Fibroblast of peridontal ligament (primary cell): ENCODE results near the gene KAZN.
"Not testable (repeated sequence)": the region's sequence is repeated elsewhere in the genome, so short reads cannot be mapped to it uniquely, and the experiment has no call there.

Source experiments
- DNase-seq: peaks from one replicate; pipeline ENCODE4 v3.0.0-alpha.2; 2010; ENCODE audit errors: extremely low read depth

Gene KAZN

DNA sequence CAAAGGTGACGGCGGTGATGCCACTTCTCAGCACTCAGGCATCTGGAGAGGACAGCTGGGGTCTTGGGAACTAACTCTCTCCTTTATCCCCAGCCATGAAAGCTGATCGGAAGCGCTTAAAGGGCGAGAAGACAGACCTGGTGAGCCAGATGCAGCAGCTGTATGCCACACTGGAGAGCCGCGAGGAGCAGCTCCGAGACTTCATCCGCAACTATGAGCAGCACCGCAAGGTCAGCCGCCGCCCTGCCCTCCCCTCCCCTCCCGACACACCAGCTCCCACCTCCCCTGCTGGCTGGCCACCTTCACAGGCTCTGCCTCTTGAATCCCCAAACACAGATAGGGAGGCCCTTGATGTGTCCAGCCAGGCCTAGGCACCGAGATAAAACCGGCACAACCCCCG, 436.2 kb downstream of the KAZN start:
- DNase-seq: no peak

GRCh38 chr1:15035236-15035635, 436.8 kb downstream of the KAZN start:
- DNase-seq: no peak

DNA sequence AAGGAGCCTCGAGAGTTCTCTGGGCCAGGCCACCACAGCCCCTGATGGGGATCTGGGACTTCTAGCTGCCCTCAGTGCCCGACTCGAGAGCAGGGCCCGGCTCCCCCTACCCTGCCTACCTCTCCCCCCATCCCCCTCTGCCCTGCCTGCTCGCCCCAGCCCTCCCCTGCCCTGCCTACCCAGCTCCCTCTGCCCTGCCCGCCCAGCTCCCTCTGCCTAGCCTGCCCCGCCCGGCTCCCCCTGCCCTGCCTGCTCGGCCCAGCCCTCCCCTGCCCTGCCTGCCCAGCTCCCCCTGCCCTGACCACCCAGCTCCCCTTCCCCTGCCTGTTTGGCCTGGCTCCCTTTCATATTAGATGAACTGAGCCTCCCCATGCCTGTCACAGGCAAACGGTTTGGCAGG, 437.6 kb downstream of the KAZN start:
- no peak for DNase-seq

DNA sequence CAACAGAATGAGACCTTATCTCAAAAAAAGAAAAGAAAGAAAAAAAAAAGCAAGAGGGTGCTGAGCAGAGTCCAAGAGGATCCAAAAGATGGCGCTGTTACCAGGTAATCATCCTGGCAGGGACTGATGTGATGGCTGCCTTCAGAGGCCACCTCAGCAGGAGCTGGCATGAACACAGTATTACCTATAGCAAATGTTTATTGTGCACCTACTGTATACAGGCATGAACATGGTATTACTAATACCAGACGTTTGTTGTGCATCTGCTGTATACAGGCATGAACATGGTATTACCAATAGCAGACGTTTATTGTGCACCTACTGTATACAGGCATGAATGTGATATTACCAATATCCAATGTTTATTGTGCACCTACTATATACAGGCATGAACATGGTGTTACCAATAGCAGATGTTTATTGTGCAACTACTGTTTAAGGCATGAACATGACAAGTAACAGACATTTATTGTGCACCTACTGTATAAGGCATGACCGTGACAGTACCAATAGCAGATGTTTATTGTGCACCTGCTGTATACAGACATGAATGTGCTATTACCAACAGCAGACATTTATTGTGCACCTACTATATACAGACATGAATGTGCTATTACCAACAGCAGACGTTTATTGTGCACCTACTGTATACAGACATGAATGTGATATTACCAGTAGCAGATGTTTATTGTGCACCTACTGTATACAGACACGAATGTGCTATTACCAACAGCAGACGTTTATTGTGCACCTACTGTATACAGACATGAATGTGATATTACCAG, 439.9 kb downstream of the KAZN start:
- DNase-seq: no peak

GRCh38 chr1:15039017-15039648, 440.6 kb downstream of the KAZN start:
- DNase-seq: no peak

DNA sequence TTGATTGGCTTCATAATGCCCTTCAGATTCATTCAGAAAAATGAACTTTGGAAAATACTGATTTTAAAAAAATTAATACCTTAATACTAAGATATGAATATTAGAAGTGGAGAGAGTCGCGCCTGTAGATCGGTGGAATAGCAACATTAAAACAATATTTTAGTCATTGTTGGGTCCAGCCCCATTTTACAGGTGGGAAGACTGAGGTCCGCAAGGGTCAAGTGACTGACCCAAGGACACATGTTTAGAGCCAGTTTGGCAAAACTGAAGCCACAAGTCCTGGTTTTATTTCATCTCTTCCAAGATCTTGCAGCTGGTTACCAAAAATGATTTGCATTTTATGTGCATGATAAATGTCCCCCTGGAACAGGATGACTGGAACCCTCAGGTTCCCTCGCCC, 441.4 kb downstream of the KAZN start:
- no peak for DNase-seq

DNA sequence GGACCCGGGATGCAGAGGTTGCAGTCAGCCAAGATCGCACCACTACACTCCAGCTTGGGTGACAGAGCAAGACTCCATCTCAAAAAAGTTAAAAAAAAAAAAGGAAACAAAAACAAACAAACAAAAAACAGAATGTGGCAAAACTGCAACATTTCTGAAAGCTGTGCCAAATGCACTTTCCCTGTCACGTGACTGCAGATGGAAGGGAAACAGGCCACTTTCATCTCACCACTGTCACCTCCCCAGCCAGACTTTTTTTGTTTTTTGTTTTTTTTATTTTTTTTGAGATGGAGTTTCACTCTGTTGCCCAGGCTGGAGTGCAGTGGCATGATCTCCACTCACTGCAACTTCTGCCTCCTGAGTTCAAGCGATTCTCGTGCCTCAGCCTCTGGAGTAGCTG, 442.2 kb downstream of the KAZN start:
- not testable (repeated sequence) for DNase-seq

DNA sequence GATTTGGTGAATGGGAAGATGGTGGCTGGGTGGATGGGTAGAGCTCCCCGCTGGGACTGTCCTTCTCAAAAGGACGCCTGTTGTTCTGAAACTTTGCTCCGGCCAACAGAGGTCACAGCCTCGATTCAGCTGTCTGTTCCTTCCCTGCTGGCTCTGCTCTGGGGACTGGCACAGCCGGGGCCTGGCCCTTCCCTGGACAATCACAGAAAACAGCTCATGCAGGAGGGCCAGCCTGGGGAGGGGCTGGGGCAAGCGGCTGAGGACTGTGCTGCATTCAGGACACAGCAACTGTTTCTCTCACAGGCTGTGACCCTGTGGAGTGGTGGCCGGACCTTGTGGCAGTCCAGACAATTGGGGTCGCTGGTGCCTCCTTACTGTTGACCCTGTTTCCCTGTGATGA, 444.4 kb downstream of the KAZN start:
- no peak for DNase-seq

DNA sequence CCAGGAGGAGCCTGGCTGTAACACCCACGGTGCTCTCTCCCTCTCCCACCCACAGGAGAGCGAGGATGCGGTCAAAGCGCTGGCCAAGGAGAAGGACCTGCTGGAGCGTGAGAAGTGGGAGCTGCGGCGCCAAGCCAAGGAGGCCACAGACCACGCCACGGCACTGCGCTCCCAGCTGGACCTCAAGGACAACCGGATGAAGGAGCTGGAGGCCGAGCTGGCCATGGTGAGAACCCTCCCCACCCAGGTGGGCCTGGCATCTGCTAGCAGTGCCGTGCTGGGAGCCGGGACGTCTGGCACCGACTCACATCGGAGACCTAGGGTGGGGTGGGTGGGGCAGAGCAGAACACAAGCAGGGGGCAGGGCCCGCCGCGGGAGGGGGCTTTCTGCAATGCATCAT, 445.4 kb downstream of the KAZN start:
- DNase-seq: no peak

GRCh38 chr1:15045123-15045522, 446.6 kb downstream of the KAZN start:
- no peak for DNase-seq

- DNase-seq: peak; percentile 89
Observed at GRCh38 chr1:15046487-15047165, 448.1 kb downstream of the KAZN start.

GRCh38 chr1:15047237-15047636, 448.8 kb downstream of the KAZN start:
- DNase-seq: no peak

GRCh38 chr1:15048437-15048980, 450.0 kb downstream of the KAZN start:
- DNase-seq: no peak

- DNase-seq: no peak
Observed at GRCh38 chr1:15049067-15049466, 450.6 kb downstream of the KAZN start.

DNA sequence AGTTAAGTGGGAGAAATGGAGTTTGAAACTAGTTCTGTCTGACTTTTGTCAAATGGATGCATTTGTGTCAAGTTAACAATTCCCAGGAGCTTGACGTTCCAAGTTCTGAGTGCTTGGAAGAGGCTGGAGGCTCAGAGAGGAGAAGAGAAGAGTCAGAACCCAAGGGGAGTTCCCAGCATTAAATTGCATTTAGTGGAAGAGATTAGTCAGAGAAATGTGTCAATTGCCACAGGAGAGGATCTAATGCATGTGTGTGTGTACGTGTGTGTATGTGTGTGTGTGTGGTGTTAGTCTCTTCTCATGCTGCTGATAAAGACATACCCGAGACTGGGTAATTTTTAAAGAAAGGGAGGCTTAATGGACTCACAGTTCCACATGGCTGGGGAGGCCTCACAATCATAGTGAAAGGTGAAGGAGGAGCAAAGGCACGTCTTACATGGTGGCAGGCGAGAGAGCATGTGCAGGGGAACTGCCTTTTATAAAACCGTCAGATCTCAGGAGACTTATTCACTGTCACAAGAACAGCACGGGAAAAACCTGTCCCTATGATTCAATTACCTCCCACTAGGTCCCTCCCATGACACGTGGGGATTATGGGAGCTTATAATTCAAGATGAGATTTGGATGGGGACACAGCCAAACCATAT, 453.5 kb downstream of the KAZN start:
- DNase-seq: peak; percentile 35

DNA sequence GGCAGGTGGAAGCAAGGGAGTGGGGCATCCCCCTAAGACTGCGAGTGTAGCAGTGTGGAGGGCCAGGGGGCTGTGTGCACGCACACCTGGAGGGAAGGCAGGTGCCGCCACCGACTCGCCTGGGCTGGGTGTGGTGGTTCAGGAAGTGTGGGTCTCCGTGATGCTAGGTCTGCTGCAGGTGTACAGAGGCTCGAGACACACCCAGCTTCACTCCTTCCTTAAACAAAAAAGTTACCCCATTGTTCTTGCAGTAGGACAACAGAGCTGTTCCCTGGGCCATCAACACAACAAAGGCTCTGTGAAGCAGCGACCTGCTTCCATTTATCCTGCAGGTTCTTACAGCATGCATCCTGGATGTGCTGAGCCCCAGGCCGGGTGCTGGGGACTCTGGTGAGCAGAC, 454.7 kb downstream of the KAZN start:
- no peak for DNase-seq

DNA sequence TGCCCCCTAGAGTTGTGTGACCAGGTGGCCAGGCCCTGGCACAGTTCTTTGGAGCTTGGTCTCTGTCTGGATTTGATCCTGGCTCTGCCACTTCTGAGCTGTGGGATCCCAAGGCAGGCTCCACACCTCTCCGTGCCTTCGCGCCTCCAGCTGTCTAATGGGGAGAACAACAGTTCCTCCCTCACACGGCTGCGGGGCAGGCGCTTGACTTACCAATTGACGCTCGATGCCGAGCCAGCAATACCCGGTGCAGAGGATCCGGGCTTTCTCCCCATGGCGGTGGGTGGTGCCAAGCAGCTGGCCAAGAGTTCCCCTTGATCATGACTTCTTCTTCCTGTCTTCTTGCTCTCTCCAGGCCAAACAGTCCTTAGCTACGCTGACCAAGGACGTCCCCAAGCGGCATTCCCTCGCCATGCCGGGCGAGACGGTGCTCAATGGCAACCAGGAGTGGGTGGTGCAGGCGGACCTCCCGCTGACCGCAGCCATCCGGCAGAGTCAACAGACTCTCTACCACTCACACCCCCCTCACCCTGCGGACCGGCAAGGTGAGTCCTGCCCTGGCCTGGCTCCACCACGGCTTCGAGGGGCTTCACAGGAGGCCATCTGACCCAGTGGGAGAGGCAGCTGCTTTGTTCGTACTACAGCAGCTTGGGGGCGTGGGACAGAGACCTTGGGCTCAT, 457.4 kb downstream of the KAZN start:
- no peak for DNase-seq

GRCh38 chr1:15056515-15057285, 458.2 kb downstream of the KAZN start:
- DNase-seq: peak; percentile 42

- DNase-seq: no peak
Observed at GRCh38 chr1:15057834-15058233, 459.3 kb downstream of the KAZN start.

DNA sequence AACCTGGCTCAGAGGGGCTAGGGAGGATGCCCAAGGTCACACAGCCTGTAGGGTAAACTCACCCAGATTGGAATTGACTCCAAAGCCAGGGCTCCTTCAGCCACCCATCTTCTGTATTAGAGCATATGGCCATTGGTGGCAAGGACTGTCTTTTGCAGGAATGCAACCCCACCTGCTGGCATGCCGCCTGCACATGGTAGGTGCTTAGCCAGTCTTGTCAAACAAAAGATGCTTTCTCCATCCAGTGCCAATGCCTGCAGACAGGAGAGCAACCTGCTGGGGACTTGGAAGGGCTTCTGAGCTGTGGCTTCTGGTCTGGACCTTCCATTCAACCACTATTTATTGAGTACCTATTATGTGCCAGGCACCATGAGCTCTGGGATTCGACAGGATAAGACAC, 459.8 kb downstream of the KAZN start:
- no peak for DNase-seq

DNA sequence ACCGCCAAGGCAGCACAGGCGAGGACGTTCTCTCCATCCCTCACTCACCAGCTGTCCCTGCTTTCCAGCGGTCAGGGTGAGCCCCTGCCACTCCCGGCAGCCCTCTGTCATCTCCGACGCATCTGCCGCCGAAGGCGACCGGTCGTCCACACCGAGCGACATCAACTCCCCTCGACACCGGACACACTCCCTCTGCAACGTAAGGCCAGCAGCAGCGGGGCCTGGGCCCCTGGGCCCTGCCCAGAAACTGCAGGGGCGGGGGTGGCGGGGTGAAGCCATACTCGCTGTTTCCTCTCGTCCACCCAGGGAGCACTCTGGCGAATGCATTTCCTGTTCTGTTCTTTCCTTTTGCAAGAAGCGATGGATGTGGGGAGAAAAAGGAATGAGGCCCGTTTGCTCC, 461.6 kb downstream of the KAZN start:
- no peak for DNase-seq
